Stomach smooth muscle (tissue), 2 donors: ENCODE measurements around the gene LYRM7.
"Not testable (repeated sequence)": the region's sequence is repeated elsewhere in the genome, so short reads cannot be mapped to it uniquely, and the experiment has no call there.

Source experiments
- H3K27ac ChIP-seq: one replicate; pipeline ENCODE4 v1.7.0; 2013; ENCODE audit warnings: mild to moderate bottlenecking, low read length, inconsistent platforms
- H3K27me3 ChIP-seq, 2 donors: one replicate each; pipeline ENCODE4 v1.7.0; 2013; ENCODE audit warnings: low read length in 2 of 2; ENCODE audit not compliant: insufficient read depth in 2 of 2, control insufficient read depth in 1 of 2
- H3K36me3 ChIP-seq, 2 donors: one replicate each; pipeline ENCODE4 v1.7.0; 2013; ENCODE audit warnings: low read length in 2 of 2; ENCODE audit not compliant: control insufficient read depth in 2 of 2, insufficient read depth in 2 of 2
- H3K4me1 ChIP-seq: one replicate; pipeline ENCODE4 v1.7.0; 2013; ENCODE audit warnings: low read length; ENCODE audit not compliant: control insufficient read depth, insufficient read depth
- H3K4me3 ChIP-seq, 2 donors: one replicate each; pipeline ENCODE4 v1.7.0; 2013; ENCODE audit warnings: low read length in 2 of 2
- H3K9ac ChIP-seq, 2 donors: one replicate each; pipeline ENCODE4 v1.7.0; 2013; ENCODE audit warnings: low read length in 2 of 2, mild to moderate bottlenecking in 1 of 2
- H3K9me3 ChIP-seq, 2 donors: one replicate each; pipeline ENCODE4 v1.7.0; 2013; ENCODE audit warnings: low read length in 2 of 2; ENCODE audit not compliant: control insufficient read depth in 2 of 2
- donor health status: healthy.
- donor health status: Pancreatic carcinoma.

LYRM7 gene

DNA sequence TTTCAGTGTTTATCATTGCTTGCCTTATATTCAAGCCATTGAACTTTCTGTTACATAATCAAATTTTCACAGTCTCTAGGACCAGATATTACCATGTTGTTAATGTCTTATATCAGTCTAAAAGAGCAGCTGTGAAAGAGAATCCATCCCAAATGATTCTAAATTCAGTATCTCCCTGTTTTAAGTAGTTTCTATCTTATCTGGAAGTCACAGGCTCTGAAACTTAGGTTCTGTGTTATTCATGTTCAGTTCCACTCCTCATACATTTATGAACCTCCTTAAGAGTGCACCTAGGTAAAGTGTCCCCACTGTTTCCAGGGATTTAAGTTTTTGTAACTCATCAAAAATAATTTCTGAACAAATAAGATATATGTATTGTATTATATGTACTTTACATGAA lies 9.7 kb downstream of the LYRM7 start:
- Histone ChIP-seq H3K36me3 (peaks cover 0 to 5% of the 10 kb centered on the region in 2 donors), H3K9ac (no peak overlapping the region), H3K4me3 (no peak overlapping the region), H3K9me3 (no peaks in the 10 kb centered on the region), H3K27ac (no peak overlapping the region), H3K4me1 (no peaks in the 10 kb centered on the region), H3K27me3 (no peaks in the 10 kb centered on the region)

DNA sequence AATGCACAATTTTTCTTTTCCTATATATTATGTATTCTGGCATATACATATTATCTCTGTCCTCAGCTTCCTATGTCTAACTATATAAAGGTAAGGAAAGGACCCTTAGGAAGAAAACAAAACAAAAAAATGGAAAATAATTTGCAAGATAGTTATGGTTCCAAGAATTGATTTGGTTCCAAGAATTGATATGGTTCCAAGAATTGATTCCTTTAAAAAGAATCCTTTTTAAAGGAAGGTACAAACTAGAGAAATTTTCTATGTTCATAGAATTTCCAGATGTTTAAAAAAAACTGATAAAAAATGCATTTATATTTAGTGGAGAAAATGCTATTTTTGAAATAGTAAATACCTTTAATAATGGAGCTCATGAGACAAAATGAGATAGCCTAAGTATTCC lies 12.1 kb downstream of the LYRM7 start:
- no peak overlapping the region for H3K9ac ChIP-seq
- no peaks in the 10 kb centered on the region for H3K9me3 ChIP-seq
- H3K4me1 ChIP-seq, result no peaks in the 10 kb centered on the region
- H3K36me3 ChIP-seq, result peaks cover 0 to 5% of the 10 kb centered on the region in 2 donors
- H3K4me3 ChIP-seq, result no peak overlapping the region
- no peaks in the 10 kb centered on the region for H3K27me3 ChIP-seq
- no peak overlapping the region for H3K27ac ChIP-seq

- Histone ChIP-seq H3K4me3 (no peak overlapping the region), H3K36me3 (peaks cover 0 to 5% of the 10 kb centered on the region in 2 donors), H3K27ac (no peak overlapping the region), H3K4me1 (no peaks in the 10 kb centered on the region), H3K27me3 (no peaks in the 10 kb centered on the region), H3K9me3 (no peaks in the 10 kb centered on the region), H3K9ac (no peak overlapping the region)
Observed at GRCh38 chr5:131185523-131186104, 14.9 kb downstream of the LYRM7 start.

- Histone ChIP-seq H3K9ac (no peak overlapping the region), H3K4me1 (no peaks in the 10 kb centered on the region), H3K27ac (no peak overlapping the region), H3K36me3 (peaks cover 0 to 5% of the 10 kb centered on the region in 2 donors), H3K4me3 (no peak overlapping the region), H3K27me3 (no peaks in the 10 kb centered on the region), H3K9me3 (no peaks in the 10 kb centered on the region)
Observed at GRCh38 chr5:131186561-131187256, 16.0 kb downstream of the LYRM7 start.

DNA sequence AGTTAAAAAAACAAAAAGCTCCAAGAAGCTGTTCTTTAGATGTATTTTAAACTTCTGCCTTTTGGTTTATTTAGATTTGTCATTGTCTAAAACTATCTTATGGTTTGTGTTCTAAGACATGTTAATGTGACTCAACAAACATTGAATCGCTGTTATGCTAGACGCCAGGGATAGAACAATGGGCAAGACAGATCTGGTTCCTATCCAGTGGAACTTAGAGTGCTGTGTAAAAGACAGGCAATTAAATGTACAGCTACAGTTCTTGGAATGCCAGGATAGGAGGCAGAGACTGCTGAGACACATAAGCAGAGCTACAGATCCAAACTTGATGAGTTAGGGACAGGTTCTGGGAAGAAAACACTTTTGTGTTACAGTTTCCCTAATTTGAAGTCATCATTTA lies 22.4 kb downstream of the LYRM7 start:
- Histone ChIP-seq H3K4me3 (no peak overlapping the region), H3K9me3 (no peaks in the 10 kb centered on the region), H3K4me1 (no peaks in the 10 kb centered on the region), H3K27ac (no peak overlapping the region), H3K36me3 (no peaks in the 10 kb centered on the region), H3K27me3 (no peaks in the 10 kb centered on the region), H3K9ac (no peak overlapping the region)

- not testable (repeated sequence) for H3K9ac ChIP-seq, H3K4me3 ChIP-seq, H3K27me3 ChIP-seq, H3K36me3 ChIP-seq, H3K9me3 ChIP-seq, H3K27ac ChIP-seq, H3K4me1 ChIP-seq
Observed at GRCh38 chr5:131193897-131194296, 23.2 kb downstream of the LYRM7 start.

GRCh38 chr5:131194725-131195124 lies 24.0 kb downstream of the LYRM7 start:
- no peaks in the 10 kb centered on the region for H3K9me3 ChIP-seq
- no peak overlapping the region for H3K9ac ChIP-seq
- H3K27ac ChIP-seq, result no peak overlapping the region
- no peaks in the 10 kb centered on the region for H3K4me1 ChIP-seq
- H3K36me3 ChIP-seq, result peaks cover 0 to 2% of the 10 kb centered on the region in 2 donors
- no peak overlapping the region for H3K4me3 ChIP-seq
- H3K27me3 ChIP-seq, result no peaks in the 10 kb centered on the region

DNA sequence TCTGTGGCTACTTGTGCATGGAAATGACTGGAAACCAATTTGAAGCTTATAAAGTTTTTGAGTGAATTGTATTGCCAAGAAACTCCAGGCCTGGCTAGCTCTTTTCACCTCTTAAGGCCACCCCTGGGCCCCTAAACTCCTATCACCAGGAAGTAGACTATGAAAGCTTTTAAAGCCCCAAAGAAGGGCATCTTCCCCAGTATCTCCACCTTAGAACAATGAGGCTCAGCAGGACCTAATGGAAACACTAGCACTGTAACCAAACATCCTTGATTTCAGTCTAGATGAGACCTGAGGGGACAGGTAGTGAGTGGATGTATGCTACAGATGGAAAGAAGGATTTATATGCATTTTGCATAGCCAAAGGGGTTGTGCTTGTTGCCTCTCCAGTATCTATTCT lies 25.0 kb downstream of the LYRM7 start:
- no peaks in the 10 kb centered on the region for H3K4me1 ChIP-seq
- no peak overlapping the region for H3K27ac ChIP-seq
- no peak overlapping the region for H3K4me3 ChIP-seq
- no peaks in the 10 kb centered on the region for H3K9me3 ChIP-seq
- no peaks in the 10 kb centered on the region for H3K27me3 ChIP-seq
- no peak overlapping the region for H3K9ac ChIP-seq
- peaks cover 0 to 2% of the 10 kb centered on the region in 2 donors for H3K36me3 ChIP-seq

DNA sequence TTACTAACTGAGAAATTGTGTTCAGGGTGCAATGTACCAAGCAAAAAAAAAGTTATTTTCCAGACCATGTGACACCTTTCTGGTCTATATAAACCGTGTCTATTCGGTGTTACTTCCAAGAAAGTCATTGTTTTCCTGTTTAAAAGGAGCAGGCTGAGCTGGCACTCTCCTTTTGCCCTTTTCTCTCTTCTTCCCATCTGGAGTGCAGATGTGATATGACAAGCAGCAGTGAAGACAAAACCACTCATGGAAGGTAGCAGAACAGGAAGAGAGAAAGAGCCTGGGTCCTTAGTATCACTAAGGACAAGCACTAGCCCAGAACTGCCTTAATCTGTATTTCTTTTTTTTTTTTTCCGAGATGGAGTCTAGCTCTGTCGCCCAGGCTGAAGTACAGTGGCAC lies 25.6 kb downstream of the LYRM7 start:
- Histone ChIP-seq H3K36me3 (peaks cover 0 to 2% of the 10 kb centered on the region in 2 donors), H3K27me3 (no peaks in the 10 kb centered on the region), H3K9me3 (no peaks in the 10 kb centered on the region), H3K4me3 (no peak overlapping the region), H3K4me1 (no peaks in the 10 kb centered on the region), H3K9ac (no peak overlapping the region), H3K27ac (no peak overlapping the region)

DNA sequence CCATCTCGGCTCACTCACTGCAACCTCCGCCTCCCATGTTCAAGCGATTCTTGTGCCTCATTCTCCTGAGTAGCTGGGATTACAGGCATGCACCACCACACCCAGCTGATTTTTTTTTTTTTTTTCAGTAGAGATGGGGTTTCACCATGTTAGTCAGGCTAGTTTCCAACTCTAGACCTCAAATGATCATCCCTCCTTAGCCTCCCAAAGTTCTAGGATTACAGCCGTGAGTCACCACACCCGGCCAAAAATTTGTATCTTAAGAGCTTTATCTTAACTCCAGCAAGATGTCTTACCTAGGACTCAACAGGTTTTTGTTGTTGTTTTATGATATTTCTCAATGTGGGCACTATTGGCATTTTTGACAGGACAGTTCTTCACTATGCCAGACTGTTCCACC lies 27.9 kb downstream of the LYRM7 start:
- no peaks in the 10 kb centered on the region for H3K4me1 ChIP-seq
- H3K9ac ChIP-seq, result no peak overlapping the region
- peaks cover 0 to 2% of the 10 kb centered on the region in 2 donors for H3K36me3 ChIP-seq
- no peaks in the 10 kb centered on the region for H3K9me3 ChIP-seq
- H3K27me3 ChIP-seq, result no peaks in the 10 kb centered on the region
- H3K4me3 ChIP-seq, result no peak overlapping the region
- H3K27ac ChIP-seq, result no peak overlapping the region

- H3K4me1 ChIP-seq, result no peaks in the 10 kb centered on the region
- H3K9ac ChIP-seq, result no peak overlapping the region
- no peak overlapping the region for H3K4me3 ChIP-seq
- no peaks in the 10 kb centered on the region for H3K27me3 ChIP-seq
- no peak overlapping the region for H3K27ac ChIP-seq
- H3K9me3 ChIP-seq, result no peaks in the 10 kb centered on the region
- H3K36me3 ChIP-seq, result peaks cover 0 to 2% of the 10 kb centered on the region in 2 donors
Observed at GRCh38 chr5:131200560-131200959, 29.8 kb downstream of the LYRM7 start.
